ENCODE results near the gene WDR33.

Gene WDR33

GRCh38 chr2:127704641-127705390, 106.2 kb downstream of the WDR33 start:
- peaks cover 14 to 57% of the 10 kb centered on the region in 2 experiments for H3K36me3 ChIP-seq (ENCODE audit: control insufficient read depth in 2 of 2, insufficient read depth in 1 of 2, low read length in 2 of 2)
- H3K4me1 ChIP-seq (ENCODE audit: control insufficient read depth, insufficient read depth, low read length) = no peaks in the 10 kb centered on the region; the same call in 1 of the 2 replicates
- POLR2A ChIA-PET = interaction anchor here (1.1 to 1.5 kb wide), 2 partner anchors 29 to 178 kb away, joined by 3 read pairs; no protein-coding TSS in a partner anchor
- H3K27ac ChIP-seq (ENCODE audit: extremely low read depth, low read depth, low read length) = no peak overlapping the region
- TF ChIP-seq OVOL3 (tag by site-specific recombination; IDR thresholded peaks at IDR 0.05) = no peak
- no peak for TF ChIP-seq ZNF302 (tag by site-specific recombination; IDR thresholded peaks at IDR 0.05; ENCODE audit: low read depth)
- peak; percentile 24; the same call in 1 of the 2 replicates for TF ChIP-seq ZIC2 (tag by site-specific recombination; IDR thresholded peaks at IDR 0.05)
- TF ChIP-seq, protein P1, sequence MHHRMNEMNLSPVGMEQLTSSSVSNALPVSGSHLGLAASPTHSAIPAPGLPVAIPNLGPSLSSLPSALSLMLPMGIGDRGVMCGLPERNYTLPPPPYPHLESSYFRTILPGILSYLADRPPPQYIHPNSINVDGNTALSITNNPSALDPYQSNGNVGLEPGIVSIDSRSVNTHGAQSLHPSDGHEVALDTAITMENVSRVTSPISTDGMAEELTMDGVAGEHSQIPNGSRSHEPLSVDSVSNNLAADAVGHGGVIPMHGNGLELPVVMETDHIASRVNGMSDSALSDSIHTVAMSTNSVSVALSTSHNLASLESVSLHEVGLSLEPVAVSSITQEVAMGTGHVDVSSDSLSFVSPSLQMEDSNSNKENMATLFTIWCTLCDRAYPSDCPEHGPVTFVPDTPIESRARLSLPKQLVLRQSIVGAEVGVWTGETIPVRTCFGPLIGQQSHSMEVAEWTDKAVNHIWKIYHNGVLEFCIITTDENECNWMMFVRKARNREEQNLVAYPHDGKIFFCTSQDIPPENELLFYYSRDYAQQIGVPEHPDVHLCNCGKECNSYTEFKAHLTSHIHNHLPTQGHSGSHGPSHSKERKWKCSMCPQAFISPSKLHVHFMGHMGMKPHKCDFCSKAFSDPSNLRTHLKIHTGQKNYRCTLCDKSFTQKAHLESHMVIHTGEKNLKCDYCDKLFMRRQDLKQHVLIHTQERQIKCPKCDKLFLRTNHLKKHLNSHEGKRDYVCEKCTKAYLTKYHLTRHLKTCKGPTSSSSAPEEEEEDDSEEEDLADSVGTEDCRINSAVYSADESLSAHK (tag by site-specific recombination; IDR thresholded peaks at IDR 0.05) = 0 out of 2 replicates have a peak, but pooled peaks have one; percentile 8
- no peaks in the 10 kb centered on the region for H3K9me3 ChIP-seq (ENCODE audit: control insufficient read depth, insufficient read depth, low read depth, low read length)
- CTCF ChIA-PET = interaction anchor here (0.7 to 1.4 kb wide), 4 partner anchors 13 to 114 kb away, joined by 3 to 7 read pairs (median 4); no protein-coding TSS in a partner anchor
- no peak overlapping the region for H3K4me3 ChIP-seq (ENCODE audit: low read depth, low read length)

GRCh38 chr2:127703282-127703681, 107.7 kb downstream of the WDR33 start:
- ChIA-PET POLR2A (interaction anchor here (1.5 kb wide), 1 partner anchor 27 kb away, joined by 3 read pairs; no protein-coding TSS in a partner anchor), CTCF (interaction anchor here (0.6 to 0.9 kb wide), 3 partner anchors 37 to 112 kb away, joined by 3 to 4 read pairs (median 3); no protein-coding TSS in a partner anchor)
- H3K27ac ChIP-seq (ENCODE audit: extremely low read depth, low read depth, low read length) = no peak overlapping the region
- no peaks in the 10 kb centered on the region; the same call in 1 of the 2 replicates for H3K4me1 ChIP-seq (ENCODE audit: control insufficient read depth, insufficient read depth, low read length)
- TF ChIP-seq ZNF184 (tag by site-specific recombination; IDR thresholded peaks at IDR 0.05) (no peak), ZNF16 (tag by site-specific recombination; IDR thresholded peaks at IDR 0.05; ENCODE audit: low read depth) (no peak), ZNF394 (tag by site-specific recombination; IDR thresholded peaks at IDR 0.05; ENCODE audit: borderline replicate concordance) (no peak), ZBTB44 (tag by site-specific recombination; IDR thresholded peaks at IDR 0.05) (no peak), ZNF514 (tag by site-specific recombination; IDR thresholded peaks at IDR 0.05) (no peak), ZNF561 (tag by site-specific recombination; IDR thresholded peaks at IDR 0.05; ENCODE audit: borderline replicate concordance) (no peak), ZNF223 (tag by site-specific recombination; IDR thresholded peaks at IDR 0.05) (no peak)
- TF ChIP-seq, protein P2, sequence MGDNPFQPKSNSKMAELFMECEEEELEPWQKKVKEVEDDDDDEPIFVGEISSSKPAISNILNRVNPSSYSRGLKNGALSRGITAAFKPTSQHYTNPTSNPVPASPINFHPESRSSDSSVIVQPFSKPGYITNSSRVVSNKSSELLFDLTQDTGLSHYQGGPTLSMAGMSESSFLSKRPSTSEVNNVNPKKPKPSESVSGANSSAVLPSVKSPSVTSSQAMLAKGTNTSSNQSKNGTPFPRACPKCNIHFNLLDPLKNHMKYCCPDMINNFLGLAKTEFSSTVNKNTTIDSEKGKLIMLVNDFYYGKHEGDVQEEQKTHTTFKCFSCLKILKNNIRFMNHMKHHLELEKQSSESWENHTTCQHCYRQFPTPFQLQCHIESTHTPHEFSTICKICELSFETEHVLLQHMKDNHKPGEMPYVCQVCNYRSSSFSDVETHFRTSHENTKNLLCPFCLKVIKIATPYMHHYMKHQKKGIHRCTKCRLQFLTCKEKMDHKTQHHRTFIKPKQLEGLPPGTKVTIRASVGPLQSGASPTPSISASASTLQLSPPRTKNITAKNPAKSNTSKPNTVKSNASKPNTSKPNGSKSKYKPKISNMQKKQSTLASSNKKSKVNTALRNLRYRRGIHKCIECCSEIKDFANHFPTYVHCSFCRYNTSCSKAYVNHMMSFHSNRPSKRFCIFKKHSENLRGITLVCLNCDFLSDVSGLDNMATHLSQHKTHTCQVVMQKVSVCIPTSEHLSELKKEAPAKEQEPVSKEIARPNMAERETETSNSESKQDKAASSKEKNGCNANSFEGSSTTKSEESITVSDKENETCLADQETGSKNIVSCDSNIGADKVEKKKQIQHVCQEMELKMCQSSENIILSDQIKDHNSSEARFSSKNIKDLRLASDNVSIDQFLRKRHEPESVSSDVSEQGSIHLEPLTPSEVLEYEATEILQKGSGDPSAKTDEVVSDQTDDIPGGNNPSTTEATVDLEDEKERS (tag by site-specific recombination; IDR thresholded peaks at IDR 0.05) = no peak
- H3K9me3 ChIP-seq (ENCODE audit: control insufficient read depth, insufficient read depth, low read depth, low read length) = no peaks in the 10 kb centered on the region
- no peak overlapping the region for H3K4me3 ChIP-seq (ENCODE audit: low read depth, low read length)
- peaks cover 11 to 42% of the 10 kb centered on the region in 2 experiments for H3K36me3 ChIP-seq (ENCODE audit: control insufficient read depth in 2 of 2, insufficient read depth in 1 of 2, low read length in 2 of 2)

Measured in HEK293 (cell line).